Uterus (tissue), 4 donors: ENCODE data around the gene ECPAS. TPM values are rescaled to one million over a fixed set of nuclear protein-coding genes. Genes with fewer than 3 reads are reported as not detected.
"Not testable (repeated sequence)": the region's sequence is repeated elsewhere in the genome, so short reads cannot be mapped to it uniquely, and the experiment has no call there.

Experiments
- DNase-seq, 2 donors: peaks; one replicate each; pipeline ENCODE4 v3.0.0-alpha.2; 2019 to 2020
- H3K27ac ChIP-seq, 2 donors: fragments of 200-600 bp; sonication (generic); 1 replicate in 1 of 2; 2 replicates in 1 of 2; pipeline ENCODE4 v1.5.1; 2016 to 2018
- H3K27me3 ChIP-seq, 2 donors: fragments of 200-600 bp; sonication (generic); one replicate each; pipeline ENCODE4 v1.5.1; 2018 to 2019; ENCODE audit warnings: control low read depth in 1 of 2
- H3K36me3 ChIP-seq, 2 donors: fragments of 200-600 bp; sonication (generic); one replicate each; pipeline ENCODE4 v1.5.1; 2019; ENCODE audit warnings: control low read depth in 1 of 2
- H3K4me1 ChIP-seq, 2 donors: fragments of 200-600 bp; sonication (generic); one replicate each; pipeline ENCODE4 v1.5.1; 2018 to 2019; ENCODE audit warnings: control low read depth in 1 of 2
- H3K4me3 ChIP-seq, 2 donors: fragments of 200-600 bp; sonication (generic); 1 replicate in 1 of 2; 2 replicates in 1 of 2; pipeline ENCODE4 v1.5.1; 2018 to 2019; ENCODE audit warnings: mild to moderate bottlenecking in 1 of 2
- H3K9me3 ChIP-seq, 2 donors: fragments of 200-600 bp; sonication (generic); one replicate each; pipeline ENCODE4 v1.5.1; 2019; ENCODE audit warnings: control low read depth in 1 of 2
- CTCF ChIP-seq, 4 experiments: fragments of 200-600 bp in 2 of 4; fragments of 450-650 bp in 2 of 4; sonication (generic) in 2 of 4; IDR thresholded peaks; one replicate each; pipeline ENCODE4 v1.5.1; 2016 to 2019; ENCODE audit warnings: antibody characterized with exemption in 4 of 4, mild to moderate bottlenecking in 2 of 4, moderate library complexity in 1 of 4
- POLR2A ChIP-seq, 2 donors: fragments of 450-650 bp; IDR thresholded peaks; one replicate each; pipeline ENCODE4 v1.6.1; 2016; ENCODE audit warnings: antibody characterized with exemption in 2 of 2, mild to moderate bottlenecking in 1 of 2, moderate library complexity in 1 of 2
- intact Hi-C: fragments of 100-400 bp; cut with DNase I; formaldehyde crosslinking; loops from one replicate; pipeline ENCODE4 v1.15.1; 2023; ENCODE audit warnings: low total_unique reads
- total RNA-seq, 4 donors: library from RNA; depleted of rRNA in 3 of 4; stranded (reverse); fragments of >200 nt in 3 of 4; gene quantifications; one replicate each; pipeline versions ENCODE4 v1.1.0 to v1.2.4, GENCODE V29; 2014 to 2023
- donor health status: DM: yes; HTN: yes; CAD: no.

ECPAS gene
- total RNA-seq, 4 donors from 2014 or later, result 56.1 to 115 (median 84.4) TPM

- H3K36me3 ChIP-seq, result no peaks in the 10 kb centered on the region
- DNase-seq, result no peak
- no peak overlapping the region for H3K27ac ChIP-seq
- no peak overlapping the region for H3K4me3 ChIP-seq
- intact Hi-C loops, result no loop called here
- no peaks in the 10 kb centered on the region for H3K9me3 ChIP-seq
- H3K4me1 ChIP-seq, result no peaks in the 10 kb centered on the region
- TF ChIP-seq CTCF (IDR thresholded peaks at IDR 0.05), result no peak
- no peak for TF ChIP-seq POLR2A (IDR thresholded peaks at IDR 0.05)
- H3K27me3 ChIP-seq, result no peaks in the 10 kb centered on the region
These were observed 70.2 kb downstream of the ECPAS start for GRCh38 chr9:111413996-111414395.

- Histone ChIP-seq H3K27ac (no peak overlapping the region), H3K4me3 (no peak overlapping the region), H3K27me3 (no peaks in the 10 kb centered on the region), H3K4me1 (no peaks in the 10 kb centered on the region), H3K36me3 (no peaks in the 10 kb centered on the region), H3K9me3 (no peaks in the 10 kb centered on the region)
- intact Hi-C loops, result no loop called here
- TF ChIP-seq POLR2A (IDR thresholded peaks at IDR 0.05), result no peak
- no peak for TF ChIP-seq CTCF (IDR thresholded peaks at IDR 0.05)
- DNase-seq, result no peak
These were observed 71.9 kb downstream of the ECPAS start for GRCh38 chr9:111412280-111412679.

GRCh38 chr9:111411266-111411665, 72.9 kb downstream of the ECPAS start:
- H3K36me3 ChIP-seq, result no peaks in the 10 kb centered on the region

GRCh38 chr9:111407813-111408212, 76.4 kb downstream of the ECPAS start:
- H3K9me3 ChIP-seq, result no peaks in the 10 kb centered on the region
- H3K27me3 ChIP-seq, result no peaks in the 10 kb centered on the region
- intact Hi-C loops, result no loop called here
- DNase-seq, result no peak
- no peaks in the 10 kb centered on the region for H3K36me3 ChIP-seq
- no peak overlapping the region for H3K4me3 ChIP-seq
- no peaks in the 10 kb centered on the region for H3K4me1 ChIP-seq
- TF ChIP-seq POLR2A (IDR thresholded peaks at IDR 0.05) (no peak), CTCF (IDR thresholded peaks at IDR 0.05) (no peak)
- no peak overlapping the region for H3K27ac ChIP-seq

More at GRCh38 chr9:111411266-111411665, 72.9 kb downstream of the ECPAS start:
- Histone ChIP-seq H3K9me3 (no peaks in the 10 kb centered on the region), H3K27ac (no peak overlapping the region), H3K27me3 (no peaks in the 10 kb centered on the region), H3K4me1 (no peaks in the 10 kb centered on the region), H3K4me3 (no peak overlapping the region)
- no peak for DNase-seq
- intact Hi-C loops, result no loop called here
- TF ChIP-seq POLR2A (IDR thresholded peaks at IDR 0.05) (no peak), CTCF (IDR thresholded peaks at IDR 0.05) (no peak)

GRCh38 chr9:111405701-111406100, 78.5 kb downstream of the ECPAS start:
- intact Hi-C loops, result no loop called here

GRCh38 chr9:111401486-111401885, 82.7 kb downstream of the ECPAS start:
- H3K36me3 ChIP-seq, H3K27ac ChIP-seq, H3K4me1 ChIP-seq, DNase-seq, H3K27me3 ChIP-seq, intact Hi-C loops, H3K4me3 ChIP-seq: not testable (repeated sequence)
- peaks cover 0 to 17% of the 10 kb centered on the region in 2 donors for H3K9me3 ChIP-seq

More at GRCh38 chr9:111405701-111406100, 78.5 kb downstream of the ECPAS start:
- H3K4me3 ChIP-seq, result no peak overlapping the region
- peaks cover 0 to 11% of the 10 kb centered on the region in 2 donors for H3K9me3 ChIP-seq
- H3K4me1 ChIP-seq, result no peaks in the 10 kb centered on the region
- no peak for DNase-seq
- no peaks in the 10 kb centered on the region for H3K36me3 ChIP-seq
- TF ChIP-seq POLR2A (IDR thresholded peaks at IDR 0.05) (no peak), CTCF (IDR thresholded peaks at IDR 0.05) (no peak)
- no peak overlapping the region for H3K27ac ChIP-seq
- no peaks in the 10 kb centered on the region for H3K27me3 ChIP-seq
